IPS DF 4.7 (cell line): ENCODE data around the gene TMEM258.

Experiments
- DNase-seq: peaks from one replicate; pipeline ENCODE4 v3.0.0-alpha.2; 2013; ENCODE audit warnings: low spot score; ENCODE audit errors: extremely low read depth

TMEM258 gene

GRCh38 chr11:61762223-61762615, 30.2 kb downstream of the TMEM258 start:
- DNase-seq: no peak

- no peak for DNase-seq
Observed at GRCh38 chr11:61761440-61762222, 30.8 kb downstream of the TMEM258 start.

DNA sequence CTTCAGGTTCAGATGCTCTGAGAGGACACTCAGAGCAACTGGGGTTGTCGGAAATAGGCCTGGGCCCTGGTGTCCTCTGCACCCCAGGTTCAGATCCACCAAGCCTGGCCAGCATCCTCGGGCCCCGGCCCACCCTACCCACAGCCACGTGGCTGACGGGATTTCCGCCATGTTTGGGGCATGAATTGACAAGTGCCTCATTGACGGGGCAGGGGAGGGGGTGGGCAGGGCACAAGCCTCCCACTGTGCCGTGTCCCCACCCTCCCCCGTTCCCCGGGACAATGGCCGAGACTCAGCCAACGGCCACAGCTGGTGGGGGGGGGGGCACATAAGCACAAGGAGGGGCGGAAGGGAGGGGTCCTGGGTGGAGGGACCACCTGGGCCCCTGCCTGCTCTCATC, 31.5 kb downstream of the TMEM258 start:
- DNase-seq: no peak

- no peak for DNase-seq
Observed at GRCh38 chr11:61757213-61757862, 35.1 kb downstream of the TMEM258 start.

GRCh38 chr11:61756452-61757212, 35.8 kb downstream of the TMEM258 start:
- no peak for DNase-seq

- no peak for DNase-seq
Observed at GRCh38 chr11:61756147-61756451, 36.3 kb downstream of the TMEM258 start.

GRCh38 chr11:61754534-61755482, 37.6 kb downstream of the TMEM258 start:
- DNase-seq: no peak

DNA sequence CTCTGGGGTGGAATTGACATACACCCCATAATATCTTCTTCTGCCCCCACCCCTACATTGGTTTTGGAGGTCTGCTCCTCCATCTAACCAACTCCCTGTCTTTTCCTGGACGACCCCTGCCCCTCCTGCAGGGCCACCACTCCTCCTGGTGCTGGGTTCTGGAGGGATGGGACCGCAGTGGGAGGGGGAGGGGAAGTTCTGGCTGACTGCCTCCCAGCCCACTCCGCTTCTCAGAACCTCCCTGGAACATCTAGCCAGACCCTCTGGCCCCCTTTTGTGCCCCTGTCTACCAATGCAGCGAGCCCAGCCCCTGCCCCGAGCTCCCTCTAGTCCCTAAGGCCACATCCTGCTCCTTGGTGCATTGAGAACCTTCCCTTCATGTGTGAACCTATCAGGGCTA, 38.7 kb downstream of the TMEM258 start:
- no peak for DNase-seq

GRCh38 chr11:61752925-61753521, 39.4 kb downstream of the TMEM258 start:
- no peak for DNase-seq

- DNase-seq: no peak
Observed at GRCh38 chr11:61752117-61752924, 40.1 kb downstream of the TMEM258 start, which contains the start of gene MYRF. Gene MYRF (plus strand): TSS chr11:61752636. CDS start chr11:61752745, 109 bp downstream.

DNA sequence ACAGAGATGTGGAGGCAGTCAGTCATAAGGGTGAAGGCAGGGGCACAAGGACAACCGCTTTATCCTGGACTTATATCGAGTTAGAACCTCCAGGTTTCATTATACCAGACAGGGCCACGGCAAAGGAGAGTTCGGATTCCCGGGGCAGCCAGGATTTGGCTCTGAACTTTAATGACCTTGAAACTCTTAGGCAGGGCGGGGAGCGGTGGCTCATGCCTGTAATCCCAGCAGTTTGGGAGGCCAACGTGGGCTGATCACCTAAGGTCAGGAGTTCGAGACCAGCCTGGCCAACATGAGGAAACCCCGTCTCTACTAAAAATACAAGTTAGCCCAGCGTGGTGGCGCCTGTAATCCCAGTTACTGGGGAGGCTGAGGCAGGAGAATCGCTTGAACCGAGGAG, 41.0 kb downstream of the TMEM258 start:
- DNase-seq: no peak

DNA sequence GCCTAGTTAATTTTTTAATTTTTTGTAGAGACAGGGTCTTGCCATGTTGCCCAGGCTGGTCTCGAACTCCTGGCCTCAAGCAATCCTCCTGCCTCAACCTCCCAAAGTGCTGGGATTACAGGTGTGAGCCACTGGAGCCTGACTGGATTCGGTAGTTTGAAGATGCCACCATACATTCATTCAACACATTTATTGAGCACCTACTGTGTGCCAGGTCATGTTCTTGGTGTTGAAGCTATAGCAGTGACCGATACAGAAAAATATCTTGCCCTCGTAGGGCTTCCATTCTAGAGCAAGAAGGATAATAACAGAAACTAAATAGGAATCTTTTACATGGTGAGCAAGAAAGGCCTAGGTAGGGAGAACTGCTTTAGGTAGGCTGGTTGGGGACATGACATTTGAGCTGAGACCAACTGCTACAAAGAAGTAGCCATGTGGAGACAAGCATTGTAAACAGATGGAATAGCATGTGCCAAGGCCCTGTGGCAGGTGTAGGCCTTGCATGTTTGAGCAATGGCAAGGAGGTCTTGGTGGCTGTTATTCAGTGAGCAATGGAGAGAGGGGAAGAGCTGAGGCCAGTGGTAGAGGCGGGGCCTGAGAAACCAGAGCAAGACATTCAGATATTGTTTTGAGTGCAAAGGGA, 41.6 kb downstream of the TMEM258 start:
- no peak for DNase-seq

DNA sequence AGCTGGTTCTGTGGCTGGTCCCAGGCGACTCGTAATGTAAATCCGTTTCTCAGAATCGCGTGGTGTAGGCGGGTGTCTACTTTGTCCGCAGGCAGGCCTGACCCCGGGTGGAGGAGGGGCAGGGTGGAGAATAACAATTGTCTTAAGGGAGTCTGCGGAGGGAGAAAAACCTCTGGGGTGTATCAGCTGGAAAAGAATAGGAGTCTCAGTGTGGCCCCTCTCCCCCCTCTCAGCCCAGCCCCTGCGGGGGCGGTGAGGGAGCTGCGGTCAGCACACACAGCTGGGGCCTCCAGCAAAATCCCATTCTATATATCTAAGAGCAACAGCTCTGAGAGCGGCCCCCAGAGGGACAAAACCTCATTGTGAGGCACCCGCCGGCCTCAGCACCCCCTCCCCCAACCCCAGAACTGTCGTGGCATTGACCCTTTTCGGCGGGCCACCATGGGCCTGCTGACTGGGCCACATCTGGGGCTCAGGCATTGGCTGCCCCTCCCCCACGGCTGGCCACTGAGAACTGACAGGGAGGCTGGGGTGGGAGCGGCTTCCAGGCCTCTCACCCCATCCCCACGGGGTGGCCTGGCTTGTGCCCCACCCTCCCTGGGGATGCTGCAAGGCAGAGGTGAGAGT, 42.7 kb downstream of the TMEM258 start:
- DNase-seq: no peak

DNA sequence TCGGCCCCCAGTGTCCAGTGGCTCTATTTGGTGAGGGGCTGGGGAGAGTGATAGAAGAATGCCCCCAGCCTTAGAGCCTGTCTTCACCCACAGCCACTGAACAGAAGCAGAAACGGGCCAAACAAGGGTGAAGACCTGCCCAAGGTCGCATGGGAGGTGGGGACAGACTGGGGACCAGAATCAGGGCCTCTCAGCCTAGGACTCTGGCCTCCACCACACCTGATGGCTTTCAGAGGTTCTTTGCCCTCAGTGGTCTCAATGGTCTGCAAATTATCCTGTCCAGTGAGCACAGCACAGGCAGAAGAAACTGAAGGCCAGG, 44.5 kb downstream of the TMEM258 start:
- no peak for DNase-seq

- DNase-seq: no peak
Observed at GRCh38 chr11:61747192-61747966, 45.0 kb downstream of the TMEM258 start.

GRCh38 chr11:61746442-61747191, 45.8 kb downstream of the TMEM258 start:
- no peak for DNase-seq

- DNase-seq: no peak
Observed at GRCh38 chr11:61745781-61746441, 46.5 kb downstream of the TMEM258 start.
